Measurements from ENCODE around the gene CTNNBL1. TPM values are rescaled to one million over a fixed set of nuclear protein-coding genes. Genes with fewer than 3 reads are reported as not detected.

Gene CTNNBL1
- total RNA-seq, 1 experiment from 2014 or later, result 203 TPM

- no TSS peak for BruUV-seq (replicated peaks)
- no peaks in the 10 kb centered on the region; the same call in 1 of the 2 replicates for H3K36me3 ChIP-seq (ENCODE audit: control insufficient read depth, insufficient read depth, low read length)
- H3K4me3 Mint-ChIP-seq (ENCODE audit: unreplicated experiment), result no peak overlapping the region
- no peaks in the 10 kb centered on the region for H3K4me1 Mint-ChIP-seq (ENCODE audit: low read depth, unreplicated experiment)
- H3K36me3 Mint-ChIP-seq (ENCODE audit: insufficient read depth, unreplicated experiment), result peaks cover 5% of the 10 kb centered on the region
- ChIA-PET POLR2A (no interaction called here), CTCF (no interaction called here)
- no peak overlapping the region for H3K27ac Mint-ChIP-seq (ENCODE audit: unreplicated experiment)
- TF ChIP-seq, protein P1, sequence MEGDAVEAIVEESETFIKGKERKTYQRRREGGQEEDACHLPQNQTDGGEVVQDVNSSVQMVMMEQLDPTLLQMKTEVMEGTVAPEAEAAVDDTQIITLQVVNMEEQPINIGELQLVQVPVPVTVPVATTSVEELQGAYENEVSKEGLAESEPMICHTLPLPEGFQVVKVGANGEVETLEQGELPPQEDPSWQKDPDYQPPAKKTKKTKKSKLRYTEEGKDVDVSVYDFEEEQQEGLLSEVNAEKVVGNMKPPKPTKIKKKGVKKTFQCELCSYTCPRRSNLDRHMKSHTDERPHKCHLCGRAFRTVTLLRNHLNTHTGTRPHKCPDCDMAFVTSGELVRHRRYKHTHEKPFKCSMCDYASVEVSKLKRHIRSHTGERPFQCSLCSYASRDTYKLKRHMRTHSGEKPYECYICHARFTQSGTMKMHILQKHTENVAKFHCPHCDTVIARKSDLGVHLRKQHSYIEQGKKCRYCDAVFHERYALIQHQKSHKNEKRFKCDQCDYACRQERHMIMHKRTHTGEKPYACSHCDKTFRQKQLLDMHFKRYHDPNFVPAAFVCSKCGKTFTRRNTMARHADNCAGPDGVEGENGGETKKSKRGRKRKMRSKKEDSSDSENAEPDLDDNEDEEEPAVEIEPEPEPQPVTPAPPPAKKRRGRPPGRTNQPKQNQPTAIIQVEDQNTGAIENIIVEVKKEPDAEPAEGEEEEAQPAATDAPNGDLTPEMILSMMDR (IDR thresholded peaks at IDR 0.05; ENCODE audit: insufficient read depth in 1 of 2, low read depth in 1 of 2, low read length in 1 of 2, severe bottlenecking in 1 of 2, unreplicated experiment in 1 of 2), result no peak
- intact Hi-C loops (cut with micrococcal nuclease; ENCODE audit: unreplicated experiment), result loop anchor here (1.0 kb wide), 1 partner anchor 9 kb away; no protein-coding TSS in a partner anchor
- H3K9me3 ChIP-seq, result no peaks in the 10 kb centered on the region
- no peak for DNase-seq
- no peaks in the 10 kb centered on the region for H3K27me3 Mint-ChIP-seq (ENCODE audit: insufficient read depth, unreplicated experiment)
- no peaks in the 10 kb centered on the region for H3K27me3 ChIP-seq (replicated peaks; ENCODE audit: control insufficient read depth, insufficient read depth, low read length)
- no peak overlapping the region for H3K4me3 ChIP-seq (ENCODE audit: low read depth, low read length)
- H3K9me3 Mint-ChIP-seq (ENCODE audit: unreplicated experiment), result no peaks in the 10 kb centered on the region
- peaks cover 26% of the 10 kb centered on the region for H3K4me1 ChIP-seq
Observed at GRCh38 chr20:37702403-37703034, 8.7 kb downstream of the CTNNBL1 start.

GRCh38 chr20:37703035-37703845, 9.4 kb downstream of the CTNNBL1 start:
- POLR2A ChIA-PET, result no interaction called here

DNA sequence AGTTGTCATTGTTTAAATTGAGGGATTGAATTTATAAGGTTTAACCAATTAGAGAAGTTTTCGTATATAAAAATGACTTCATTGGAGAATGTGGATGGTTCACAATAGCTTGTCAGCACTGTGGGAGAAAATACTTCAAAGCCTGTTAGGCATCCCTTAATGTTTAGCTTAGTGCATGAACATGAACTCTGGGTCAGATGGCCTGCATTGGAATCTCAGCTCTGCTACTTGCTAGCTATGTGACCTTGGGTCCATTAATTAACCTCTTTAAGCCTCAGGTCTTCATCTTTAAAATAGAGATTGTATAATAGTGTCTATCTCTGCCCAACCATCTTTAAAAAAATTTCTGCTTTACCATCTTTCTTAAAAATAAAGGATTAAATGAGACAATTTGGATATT, 11.1 kb downstream of the CTNNBL1 start:
- Histone ChIP-seq H3K9me3 (no peaks in the 10 kb centered on the region), H3K36me3 (ENCODE audit: control insufficient read depth, insufficient read depth, low read length) (no peaks in the 10 kb centered on the region), H3K27me3 (replicated peaks; ENCODE audit: control insufficient read depth, insufficient read depth, low read length) (no peaks in the 10 kb centered on the region), H3K4me1 (peaks cover 30% of the 10 kb centered on the region), H3K4me3 (ENCODE audit: low read depth, low read length) (no peak overlapping the region)
- no peak for DNase-seq
- intact Hi-C loops (cut with micrococcal nuclease; ENCODE audit: unreplicated experiment), result no loop called here
- Mint-ChIP-seq H3K9me3 (ENCODE audit: unreplicated experiment) (no peaks in the 10 kb centered on the region), H3K4me3 (ENCODE audit: unreplicated experiment) (no peak overlapping the region), H3K36me3 (ENCODE audit: insufficient read depth, unreplicated experiment) (peaks cover 5% of the 10 kb centered on the region), H3K27ac (ENCODE audit: unreplicated experiment) (no peak overlapping the region), H3K27me3 (ENCODE audit: insufficient read depth, unreplicated experiment) (no peaks in the 10 kb centered on the region), H3K4me1 (ENCODE audit: low read depth, unreplicated experiment) (no peaks in the 10 kb centered on the region)
- ChIA-PET CTCF (no interaction called here), POLR2A (no interaction called here)
- TF ChIP-seq, protein P1 (IDR thresholded peaks at IDR 0.05; ENCODE audit: insufficient read depth in 1 of 2, low read depth in 1 of 2, low read length in 1 of 2, severe bottlenecking in 1 of 2, unreplicated experiment in 1 of 2), result no peak
- BruUV-seq (replicated peaks), result no TSS peak

More at GRCh38 chr20:37703035-37703845, 9.4 kb downstream of the CTNNBL1 start:
- CTCF ChIA-PET, result no interaction called here
- Mint-ChIP-seq H3K27me3 (ENCODE audit: insufficient read depth, unreplicated experiment) (no peaks in the 10 kb centered on the region), H3K4me3 (ENCODE audit: unreplicated experiment) (no peak overlapping the region), H3K27ac (ENCODE audit: unreplicated experiment) (no peak overlapping the region), H3K9me3 (ENCODE audit: unreplicated experiment) (no peaks in the 10 kb centered on the region), H3K4me1 (ENCODE audit: low read depth, unreplicated experiment) (no peaks in the 10 kb centered on the region), H3K36me3 (ENCODE audit: insufficient read depth, unreplicated experiment) (peaks cover 5% of the 10 kb centered on the region)
- Histone ChIP-seq H3K27me3 (replicated peaks; ENCODE audit: control insufficient read depth, insufficient read depth, low read length) (no peaks in the 10 kb centered on the region), H3K4me1 (peaks cover 26% of the 10 kb centered on the region), H3K9me3 (no peaks in the 10 kb centered on the region), H3K36me3 (ENCODE audit: control insufficient read depth, insufficient read depth, low read length) (no peaks in the 10 kb centered on the region; the same call in 1 of the 2 replicates), H3K4me3 (ENCODE audit: low read depth, low read length) (no peak overlapping the region)
- DNase-seq, result no peak
- TF ChIP-seq, protein P1 (IDR thresholded peaks at IDR 0.05; ENCODE audit: insufficient read depth in 1 of 2, low read depth in 1 of 2, low read length in 1 of 2, severe bottlenecking in 1 of 2, unreplicated experiment in 1 of 2), result no peak
- BruUV-seq (replicated peaks), result no TSS peak
- intact Hi-C loops (cut with micrococcal nuclease; ENCODE audit: unreplicated experiment), result no loop called here
